ENCODE measurements around the gene CCDC85C. TPM values are rescaled to one million over a fixed set of nuclear protein-coding genes. Genes with fewer than 3 reads are reported as not detected.

Gene CCDC85C
- total RNA-seq, 1 experiment from 2014 or later: 35.8 TPM

GRCh38 chr14:99606359-99606758 lies 2.4 kb upstream of the CCDC85C start (continued):
- TF ChIP-seq ZNF532 (CRISPR knock-in tag; IDR thresholded peaks at IDR 0.05; ENCODE audit: borderline replicate concordance): no peak
- no peak for TF ChIP-seq FOXP1 (CRISPR knock-in tag; IDR thresholded peaks at IDR 0.05; ENCODE audit: borderline replicate concordance)
- no peak for TF ChIP-seq CDX4 (CRISPR knock-in tag; IDR thresholded peaks at IDR 0.05; ENCODE audit: borderline replicate concordance)
- TF ChIP-seq, protein P1, sequence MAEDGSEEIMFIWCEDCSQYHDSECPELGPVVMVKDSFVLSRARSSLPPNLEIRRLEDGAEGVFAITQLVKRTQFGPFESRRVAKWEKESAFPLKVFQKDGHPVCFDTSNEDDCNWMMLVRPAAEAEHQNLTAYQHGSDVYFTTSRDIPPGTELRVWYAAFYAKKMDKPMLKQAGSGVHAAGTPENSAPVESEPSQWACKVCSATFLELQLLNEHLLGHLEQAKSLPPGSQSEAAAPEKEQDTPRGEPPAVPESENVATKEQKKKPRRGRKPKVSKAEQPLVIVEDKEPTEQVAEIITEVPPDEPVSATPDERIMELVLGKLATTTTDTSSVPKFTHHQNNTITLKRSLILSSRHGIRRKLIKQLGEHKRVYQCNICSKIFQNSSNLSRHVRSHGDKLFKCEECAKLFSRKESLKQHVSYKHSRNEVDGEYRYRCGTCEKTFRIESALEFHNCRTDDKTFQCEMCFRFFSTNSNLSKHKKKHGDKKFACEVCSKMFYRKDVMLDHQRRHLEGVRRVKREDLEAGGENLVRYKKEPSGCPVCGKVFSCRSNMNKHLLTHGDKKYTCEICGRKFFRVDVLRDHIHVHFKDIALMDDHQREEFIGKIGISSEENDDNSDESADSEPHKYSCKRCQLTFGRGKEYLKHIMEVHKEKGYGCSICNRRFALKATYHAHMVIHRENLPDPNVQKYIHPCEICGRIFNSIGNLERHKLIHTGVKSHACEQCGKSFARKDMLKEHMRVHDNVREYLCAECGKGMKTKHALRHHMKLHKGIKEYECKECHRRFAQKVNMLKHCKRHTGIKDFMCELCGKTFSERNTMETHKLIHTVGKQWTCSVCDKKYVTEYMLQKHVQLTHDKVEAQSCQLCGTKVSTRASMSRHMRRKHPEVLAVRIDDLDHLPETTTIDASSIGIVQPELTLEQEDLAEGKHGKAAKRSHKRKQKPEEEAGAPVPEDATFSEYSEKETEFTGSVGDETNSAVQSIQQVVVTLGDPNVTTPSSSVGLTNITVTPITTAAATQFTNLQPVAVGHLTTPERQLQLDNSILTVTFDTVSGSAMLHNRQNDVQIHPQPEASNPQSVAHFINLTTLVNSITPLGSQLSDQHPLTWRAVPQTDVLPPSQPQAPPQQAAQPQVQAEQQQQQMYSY (CRISPR knock-in tag; IDR thresholded peaks at IDR 0.05): no peak
- TF ChIP-seq ZNF138 (CRISPR knock-in tag; conservative IDR thresholded peaks at IDR 0.05): no peak
- no peak for TF ChIP-seq NR2C2 (CRISPR knock-in tag; IDR thresholded peaks at IDR 0.05)

DNA sequence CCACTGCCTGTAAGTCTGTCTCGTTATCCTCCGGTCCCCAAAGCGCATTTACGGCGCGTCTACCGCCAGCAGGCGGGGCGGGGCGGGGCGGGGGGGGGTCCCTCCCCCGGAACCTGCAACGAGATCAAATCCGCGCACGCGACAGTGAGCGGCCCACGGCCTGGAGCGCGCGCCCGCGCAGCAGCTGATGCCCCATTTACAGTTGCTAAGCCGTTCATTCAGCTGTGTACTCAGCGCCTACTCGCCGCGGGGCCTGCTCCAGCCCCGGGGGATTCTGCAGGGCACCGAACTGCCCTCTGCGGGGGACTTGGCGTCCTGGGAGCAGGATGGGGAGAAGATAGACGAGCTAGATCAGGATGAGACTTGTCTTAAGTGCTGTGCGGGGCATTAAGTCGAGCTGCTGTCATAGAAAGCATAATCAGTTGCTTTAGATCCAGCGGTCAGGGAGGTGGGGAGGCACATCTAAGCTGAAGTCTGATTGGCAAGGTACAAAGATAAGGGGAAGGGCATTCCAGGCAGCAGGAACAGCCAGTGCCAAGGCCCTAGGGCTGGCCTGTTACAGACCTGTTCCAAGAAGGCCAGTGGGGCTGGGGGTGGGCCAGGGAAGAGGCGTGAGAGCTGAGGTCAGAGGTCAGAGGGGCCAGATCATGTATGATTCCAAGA lies 1.4 kb upstream of the CCDC85C start:
- H3K9me3 Mint-ChIP-seq: no peaks in the 10 kb centered on the region
- H3K27me3 Mint-ChIP-seq (ENCODE audit: low read depth): peaks cover 34% of the 10 kb centered on the region
- H3K4me3 Mint-ChIP-seq: peak overlapping the region; percentile 85
- POLR2A ChIA-PET: no interaction called here
- no peak overlapping the region for H3K27ac Mint-ChIP-seq
- DNase-seq (ENCODE audit: low spot score) (peak; percentile 39), ATAC-seq (no peak)
- CTCF ChIA-PET: interaction anchor here (0.8 to 6.1 kb wide), 11 partner anchors 9 to 88 kb away, joined by 3 to 31 read pairs (median 6); no protein-coding TSS in a partner anchor
- TF ChIP-seq ZNF423 (CRISPR knock-in tag; IDR thresholded peaks at IDR 0.05) (peak; percentile 67), CREM (CRISPR knock-in tag; IDR thresholded peaks at IDR 0.05) (0 out of 2 replicates have a peak, but pooled peaks have one; percentile 20), ATF1 (CRISPR knock-in tag; IDR thresholded peaks at IDR 0.05) (0 out of 2 replicates have a peak, but pooled peaks have one; percentile 48), ZBTB21 (CRISPR knock-in tag; IDR thresholded peaks at IDR 0.05; ENCODE audit: borderline replicate concordance) (no peak), MYBL2 (CRISPR knock-in tag; IDR thresholded peaks at IDR 0.05) (0 out of 2 replicates have a peak, but pooled peaks have one; percentile 43)
- H3K4me1 Mint-ChIP-seq: peaks cover 26% of the 10 kb centered on the region
- no peaks in the 10 kb centered on the region for H3K36me3 Mint-ChIP-seq

DNA sequence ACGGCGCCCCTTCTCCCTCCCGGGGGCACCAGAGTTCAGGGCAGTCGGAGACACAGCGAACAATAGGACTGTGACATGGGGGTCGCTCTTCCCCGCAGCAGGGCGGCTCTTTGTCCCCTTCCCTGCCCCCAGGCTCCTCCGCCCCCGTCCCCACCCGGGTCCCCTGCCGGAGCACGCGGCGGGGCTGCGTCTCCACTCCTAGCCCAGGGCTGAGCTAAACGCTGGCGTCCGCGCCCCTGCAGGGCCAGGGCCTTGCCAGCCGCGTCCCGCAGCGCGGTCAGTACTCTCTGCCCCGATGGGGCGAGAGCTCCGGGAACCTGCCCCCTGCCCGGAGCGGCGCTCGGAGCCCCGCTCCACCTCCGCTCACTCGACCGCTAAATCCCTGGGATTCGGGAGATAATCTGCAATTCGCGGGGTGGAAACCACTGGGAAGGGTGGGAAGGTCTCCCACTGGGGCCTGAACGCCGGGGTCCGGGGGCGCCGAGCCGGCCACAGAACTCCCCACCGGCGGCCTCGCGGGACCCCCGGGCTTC lies 825 bp upstream of the CCDC85C start:
- Mint-ChIP-seq H3K4me3 (peak overlapping the region; percentile 85), H3K9me3 (no peaks in the 10 kb centered on the region), H3K27ac (no peak overlapping the region), H3K4me1 (peaks cover 29% of the 10 kb centered on the region), H3K36me3 (no peaks in the 10 kb centered on the region), H3K27me3 (ENCODE audit: low read depth) (peaks cover 34% of the 10 kb centered on the region)
- ATAC-seq (peak; percentile 4), DNase-seq (ENCODE audit: low spot score) (peak; percentile 46)
- CTCF ChIA-PET: interaction anchor here (1.3 to 6.1 kb wide), 9 partner anchors 9 to 81 kb away, joined by 4 to 31 read pairs (median 6); no protein-coding TSS in a partner anchor
- TF ChIP-seq FOXP4 (CRISPR knock-in tag; IDR thresholded peaks at IDR 0.05): peak; percentile 34; the same call in 1 of the 2 replicates
- 0 out of 2 replicates have a peak, but pooled peaks have one; percentile 75 for TF ChIP-seq KAT7 (CRISPR knock-in tag; IDR thresholded peaks at IDR 0.05; ENCODE audit: borderline replicate concordance)
- TF ChIP-seq ZNF423 (CRISPR knock-in tag; IDR thresholded peaks at IDR 0.05): peak; percentile 47; the same call in 1 of the 2 replicates
- TF ChIP-seq, protein P2, sequence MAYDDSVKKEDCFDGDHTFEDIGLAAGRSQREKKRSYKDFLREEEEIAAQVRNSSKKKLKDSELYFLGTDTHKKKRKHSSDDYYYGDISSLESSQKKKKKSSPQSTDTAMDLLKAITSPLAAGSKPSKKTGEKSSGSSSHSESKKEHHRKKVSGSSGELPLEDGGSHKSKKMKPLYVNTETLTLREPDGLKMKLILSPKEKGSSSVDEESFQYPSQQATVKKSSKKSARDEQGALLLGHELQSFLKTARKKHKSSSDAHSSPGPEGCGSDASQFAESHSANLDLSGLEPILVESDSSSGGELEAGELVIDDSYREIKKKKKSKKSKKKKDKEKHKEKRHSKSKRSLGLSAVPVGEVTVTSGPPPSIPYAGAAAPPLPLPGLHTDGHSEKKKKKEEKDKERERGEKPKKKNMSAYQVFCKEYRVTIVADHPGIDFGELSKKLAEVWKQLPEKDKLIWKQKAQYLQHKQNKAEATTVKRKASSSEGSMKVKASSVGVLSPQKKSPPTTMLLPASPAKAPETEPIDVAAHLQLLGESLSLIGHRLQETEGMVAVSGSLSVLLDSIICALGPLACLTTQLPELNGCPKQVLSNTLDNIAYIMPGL (CRISPR knock-in tag; IDR thresholded peaks at IDR 0.05): peak; percentile 12; the same call in 1 of the 2 replicates
- TF ChIP-seq ZNF138 (CRISPR knock-in tag; conservative IDR thresholded peaks at IDR 0.05): no peak
- POLR2A ChIA-PET: interaction anchor here (0.6 kb wide), 1 partner anchor 58 kb away, joined by 3 read pairs; no protein-coding TSS in a partner anchor
